Tibial artery (tissue), 4 donors: ENCODE data around the gene EMX2.

Source experiments
- DNase-seq, 2 donors: peaks; one replicate each; pipeline ENCODE4 v3.0.0-alpha.2; 2019
- H3K27ac ChIP-seq, 2 donors: fragments of 200-600 bp; sonication (generic) in 1 of 2; 1 replicate in 1 of 2; 2 replicates in 1 of 2; pipeline ENCODE4 v1.5.1; 2018 to 2019; ENCODE audit warnings: mild to moderate bottlenecking in 1 of 2
- H3K27me3 ChIP-seq, 2 donors: fragments of 200-600 bp; sonication (generic) in 1 of 2; one replicate each; pipeline versions ENCODE4 v1.5.1 to v1.6.0; 2016 to 2019
- H3K36me3 ChIP-seq, 3 donors: fragments of 200-600 bp; sonication (generic) in 2 of 3; one replicate each; pipeline ENCODE4 v1.5.1; 2016 to 2019; ENCODE audit warnings: mild to moderate bottlenecking in 2 of 3
- H3K4me1 ChIP-seq, 4 donors: fragments of 200-600 bp; sonication (generic) in 2 of 4; 1 replicate in 3 of 4; 2 replicates in 1 of 4; pipeline ENCODE4 v1.5.1; 2016 to 2019
- H3K4me3 ChIP-seq, 2 donors: fragments of 200-600 bp; sonication (generic) in 1 of 2; 1 replicate in 1 of 2; 2 replicates in 1 of 2; pipeline ENCODE4 v1.5.1; 2018 to 2019; ENCODE audit warnings: mild to moderate bottlenecking in 2 of 2
- H3K9me3 ChIP-seq, 3 donors: fragments of 200-600 bp; sonication (generic) in 1 of 3; one replicate each; pipeline ENCODE4 v1.5.1; 2016 to 2019
- CTCF ChIP-seq, 2 experiments: fragments of 200-600 bp in 1 of 2; fragments of 450-650 bp in 1 of 2; IDR thresholded peaks; one replicate each; pipeline ENCODE4 v1.5.1; 2017 to 2019; ENCODE audit warnings: antibody characterized with exemption in 2 of 2, mild to moderate bottlenecking in 1 of 2, moderate library complexity in 1 of 2
- intact Hi-C: fragments of 100-400 bp; cut with DNase I; formaldehyde crosslinking; loops from one replicate; pipeline ENCODE4 v1.15.0; 2023; ENCODE audit warnings: low total_unique reads

The EMX2 gene

DNA sequence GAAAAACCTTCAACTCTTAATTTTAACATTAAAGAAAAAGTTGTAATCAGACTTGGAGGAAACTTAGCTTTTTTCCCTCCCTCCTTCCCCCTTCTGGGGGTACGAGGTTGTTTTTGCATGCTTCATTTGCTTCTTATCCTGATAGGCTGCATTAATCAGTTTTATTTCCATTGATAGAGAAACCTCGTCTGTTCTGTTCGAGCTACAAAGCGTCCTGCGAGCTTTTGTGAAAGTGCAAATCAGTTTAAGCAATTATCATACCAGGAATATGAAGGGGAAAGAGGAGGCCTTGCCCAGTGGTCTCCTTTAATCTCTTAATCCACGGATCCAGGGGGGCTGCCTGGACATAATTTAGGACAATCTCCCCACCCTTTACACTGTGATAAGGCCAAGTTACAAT, 7.5 kb downstream of the EMX2 start:
- H3K4me3 ChIP-seq = no peak overlapping the region
- H3K4me1 ChIP-seq = peaks cover 0 to 58% (median 23%) of the 10 kb centered on the region in 4 donors
- TF ChIP-seq CTCF (IDR thresholded peaks at IDR 0.05) = no peak
- no peak for DNase-seq
- H3K27me3 ChIP-seq = peaks cover 0 to 67% of the 10 kb centered on the region in 2 donors
- intact Hi-C loops = loop anchor here (5.0 kb wide), 1 partner anchor 687 kb away; no protein-coding TSS in a partner anchor
- no peaks in the 10 kb centered on the region for H3K9me3 ChIP-seq
- H3K27ac ChIP-seq = no peak overlapping the region
- no peaks in the 10 kb centered on the region for H3K36me3 ChIP-seq

DNA sequence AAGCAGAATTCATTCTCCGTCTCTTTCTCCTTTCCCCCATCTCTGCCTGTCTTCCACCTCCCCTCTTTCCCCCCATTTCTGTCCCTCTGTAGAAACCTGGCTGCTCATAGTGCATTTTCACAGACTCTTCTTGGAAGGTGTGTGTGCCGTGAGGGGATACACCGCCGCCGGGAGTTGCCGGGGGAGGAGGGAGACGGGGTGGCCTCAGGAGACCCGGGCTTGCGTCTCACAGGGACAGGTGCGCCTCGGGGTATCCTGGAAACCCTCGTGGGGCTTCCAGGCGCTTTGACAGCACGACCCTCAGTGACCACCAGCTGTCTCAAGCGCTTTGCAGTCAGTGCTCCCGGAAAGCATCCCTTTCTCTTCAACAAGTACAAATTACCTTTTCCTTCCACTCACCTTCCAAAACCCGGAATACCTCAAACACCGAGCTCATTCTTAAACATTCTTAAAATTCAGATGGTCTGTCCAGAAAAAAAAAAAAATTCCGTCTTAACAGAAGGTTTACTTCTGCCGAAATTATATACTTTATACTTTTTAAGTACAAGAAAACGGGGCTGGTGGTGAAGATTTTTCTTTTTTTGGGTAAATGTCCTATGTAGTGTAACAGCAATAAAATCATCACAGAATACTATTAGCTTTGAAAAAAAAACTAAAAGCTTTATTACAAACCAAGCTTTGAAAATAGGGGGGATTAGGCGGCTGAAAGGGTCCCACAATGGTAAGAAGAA, 8.2 kb downstream of the EMX2 start:
- H3K27me3 ChIP-seq = peaks cover 0 to 66% of the 10 kb centered on the region in 2 donors
- H3K4me3 ChIP-seq = no peak overlapping the region
- H3K4me1 ChIP-seq = peaks cover 0 to 52% (median 21%) of the 10 kb centered on the region in 4 donors
- intact Hi-C loops = loop anchor here (5.0 kb wide), 1 partner anchor 687 kb away; no protein-coding TSS in a partner anchor
- H3K9me3 ChIP-seq = no peaks in the 10 kb centered on the region
- peak in 1 of 2 donors; percentile 37 for DNase-seq
- no peaks in the 10 kb centered on the region for H3K36me3 ChIP-seq
- TF ChIP-seq CTCF (IDR thresholded peaks at IDR 0.05) = no peak
- H3K27ac ChIP-seq = no peak overlapping the region

- DNase-seq = peak in 1 of 2 donors; percentile 52
- Histone ChIP-seq H3K27ac (peak overlapping the region; percentile 40 to 64), H3K9me3 (no peaks in the 10 kb centered on the region), H3K4me1 (peaks cover 0 to 44% (median 20%) of the 10 kb centered on the region in 4 donors), H3K36me3 (no peaks in the 10 kb centered on the region), H3K4me3 (peak overlapping the region; percentile 27 to 32), H3K27me3 (peaks cover 0 to 61% of the 10 kb centered on the region in 2 donors)
- intact Hi-C loops = loop anchor here (5.0 kb wide), 1 partner anchor 686 kb away; no protein-coding TSS in a partner anchor
- TF ChIP-seq CTCF (IDR thresholded peaks at IDR 0.05) = no peak
These were observed 9.0 kb downstream of the EMX2 start for GRCh38 chr10:117551330-117552155.

DNA sequence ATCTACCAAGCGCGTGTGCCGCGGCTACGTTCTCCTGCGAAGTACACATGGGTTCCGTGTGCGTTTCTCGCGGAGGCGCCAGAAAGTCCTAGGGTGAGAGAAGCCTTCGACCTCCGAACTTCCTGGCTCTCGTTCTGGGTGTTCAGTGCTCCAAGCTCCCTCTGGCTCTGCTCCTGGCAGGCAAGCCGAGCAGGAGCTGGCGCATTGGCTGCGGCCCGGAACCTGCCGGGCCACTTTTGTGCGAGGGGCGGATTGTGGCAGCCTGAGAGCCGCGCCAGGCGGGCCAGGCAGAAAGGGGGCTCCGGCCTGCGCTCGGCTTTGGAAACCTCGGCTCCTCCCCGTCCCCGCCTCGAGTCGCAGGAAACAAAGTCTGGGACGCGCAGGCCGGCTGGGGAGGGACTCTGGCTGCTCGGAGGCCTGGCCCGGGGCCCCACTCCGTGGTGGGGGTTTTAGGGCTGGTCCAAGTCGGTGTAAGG, 9.6 kb downstream of the EMX2 start:
- peaks cover 0 to 38% (median 17%) of the 10 kb centered on the region in 4 donors for H3K4me1 ChIP-seq
- peak overlapping the region; percentile 40 to 64 for H3K27ac ChIP-seq
- H3K27me3 ChIP-seq = peaks cover 0 to 55% of the 10 kb centered on the region in 2 donors
- peak overlapping the region; percentile 27 to 32 for H3K4me3 ChIP-seq
- DNase-seq = peak in 1 of 2 donors; percentile 75
- intact Hi-C loops = loop anchor here (5.0 kb wide), 1 partner anchor 685 kb away; no protein-coding TSS in a partner anchor
- H3K36me3 ChIP-seq = no peaks in the 10 kb centered on the region
- TF ChIP-seq CTCF (IDR thresholded peaks at IDR 0.05) = no peak
- no peaks in the 10 kb centered on the region for H3K9me3 ChIP-seq

DNA sequence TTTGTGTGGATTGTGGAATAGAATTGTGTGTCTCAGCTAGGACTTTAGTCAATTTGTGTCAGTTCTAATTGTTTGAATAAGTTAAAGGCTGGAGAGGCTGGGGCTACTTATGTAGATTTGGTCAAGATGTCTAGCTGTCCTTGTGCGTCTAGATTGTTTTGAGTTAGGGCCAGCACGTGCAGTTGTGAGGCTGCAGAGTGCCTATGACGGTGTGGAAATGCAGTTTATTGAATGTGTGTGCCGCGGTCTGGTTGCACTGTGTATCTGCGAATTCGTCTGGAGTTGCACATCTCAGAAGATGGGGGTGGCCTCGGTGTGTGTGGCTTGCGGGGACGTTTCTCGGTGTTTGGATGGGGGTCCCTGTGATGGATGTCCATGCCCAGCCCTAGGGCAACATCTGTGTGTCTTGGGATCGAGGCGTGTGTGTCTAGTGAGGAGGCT, 10.2 kb downstream of the EMX2 start:
- Histone ChIP-seq H3K27me3 (peaks cover 0 to 53% of the 10 kb centered on the region in 2 donors), H3K4me3 (peak overlapping the region; percentile 27 to 32), H3K9me3 (no peaks in the 10 kb centered on the region), H3K4me1 (peaks cover 0 to 32% (median 17%) of the 10 kb centered on the region in 4 donors), H3K36me3 (no peaks in the 10 kb centered on the region), H3K27ac (peak overlapping the region; percentile 40 to 64)
- no peak for DNase-seq
- intact Hi-C loops = loop anchor here (5.0 kb wide), 1 partner anchor 685 kb away; no protein-coding TSS in a partner anchor
- TF ChIP-seq CTCF (IDR thresholded peaks at IDR 0.05) = no peak
